Measurements from ENCODE around the gene FKBP11.

Gene FKBP11

GRCh38 chr12:48970702-48971334 is 45.5 kb upstream of the FKBP11 start:
- TF ChIP-seq, protein P1, sequence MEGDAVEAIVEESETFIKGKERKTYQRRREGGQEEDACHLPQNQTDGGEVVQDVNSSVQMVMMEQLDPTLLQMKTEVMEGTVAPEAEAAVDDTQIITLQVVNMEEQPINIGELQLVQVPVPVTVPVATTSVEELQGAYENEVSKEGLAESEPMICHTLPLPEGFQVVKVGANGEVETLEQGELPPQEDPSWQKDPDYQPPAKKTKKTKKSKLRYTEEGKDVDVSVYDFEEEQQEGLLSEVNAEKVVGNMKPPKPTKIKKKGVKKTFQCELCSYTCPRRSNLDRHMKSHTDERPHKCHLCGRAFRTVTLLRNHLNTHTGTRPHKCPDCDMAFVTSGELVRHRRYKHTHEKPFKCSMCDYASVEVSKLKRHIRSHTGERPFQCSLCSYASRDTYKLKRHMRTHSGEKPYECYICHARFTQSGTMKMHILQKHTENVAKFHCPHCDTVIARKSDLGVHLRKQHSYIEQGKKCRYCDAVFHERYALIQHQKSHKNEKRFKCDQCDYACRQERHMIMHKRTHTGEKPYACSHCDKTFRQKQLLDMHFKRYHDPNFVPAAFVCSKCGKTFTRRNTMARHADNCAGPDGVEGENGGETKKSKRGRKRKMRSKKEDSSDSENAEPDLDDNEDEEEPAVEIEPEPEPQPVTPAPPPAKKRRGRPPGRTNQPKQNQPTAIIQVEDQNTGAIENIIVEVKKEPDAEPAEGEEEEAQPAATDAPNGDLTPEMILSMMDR (IDR thresholded peaks at IDR 0.05; ENCODE audit: unreplicated experiment in 3 of 3) = no peak
- peak overlapping the region in 1 of 3 experiments; percentile 25 for H3K27ac Mint-ChIP-seq
- H3K4me3 Mint-ChIP-seq = peak overlapping the region; percentile 26 to 87 (median 47)
- H3K27me3 Mint-ChIP-seq (ENCODE audit: low read depth) = peaks cover 91% of the 10 kb centered on the region
- H3K4me1 Mint-ChIP-seq = peaks cover 20% of the 10 kb centered on the region
- no peaks in the 10 kb centered on the region for H3K36me3 Mint-ChIP-seq (ENCODE audit: low read depth)
- H3K9me3 Mint-ChIP-seq = no peaks in the 10 kb centered on the region

DNA sequence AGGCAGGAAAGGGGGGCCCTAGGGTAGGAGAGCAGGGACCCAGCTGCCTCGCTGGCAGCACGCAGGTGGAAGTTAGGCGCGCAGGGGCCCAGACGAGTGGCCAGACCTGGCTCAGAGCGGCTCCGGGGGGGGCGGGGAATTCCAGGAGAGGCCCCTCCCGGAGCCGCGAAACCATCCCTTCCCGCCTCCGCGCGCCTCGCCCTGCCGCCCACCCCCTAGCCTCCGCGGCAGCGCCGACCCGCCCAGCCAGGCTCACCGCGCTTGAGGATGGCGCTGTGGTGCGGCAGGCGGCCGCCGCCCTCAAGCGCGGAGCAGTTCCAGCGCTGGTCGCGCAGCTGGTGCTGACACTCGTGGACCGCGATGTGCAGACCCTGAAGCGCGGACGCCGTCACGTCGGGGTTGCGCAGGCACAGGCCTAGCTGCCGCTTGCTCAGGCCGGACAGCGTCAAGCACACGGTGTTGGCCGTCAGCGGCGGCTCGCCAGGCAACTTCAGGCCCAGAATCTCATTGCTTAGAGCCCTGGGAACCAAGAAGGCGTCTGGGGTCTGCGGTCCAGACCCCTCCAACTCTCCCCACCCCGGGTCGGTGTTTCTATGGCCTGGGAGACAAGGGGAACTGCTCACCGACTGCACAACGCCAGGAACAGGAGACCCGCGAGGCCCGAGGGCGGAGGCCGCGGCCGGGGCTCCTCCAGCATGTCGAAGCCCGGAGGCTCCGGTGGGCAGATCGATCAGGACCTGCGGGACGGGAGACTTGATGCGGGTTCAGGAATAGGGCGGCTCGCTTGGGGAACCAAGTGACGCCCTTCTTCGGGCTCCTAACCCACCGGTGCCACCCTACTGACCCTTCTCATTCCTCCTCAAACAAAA is 44.8 kb upstream of the FKBP11 start:
- no peaks in the 10 kb centered on the region for H3K36me3 Mint-ChIP-seq (ENCODE audit: low read depth)
- H3K9me3 Mint-ChIP-seq = no peaks in the 10 kb centered on the region
- TF ChIP-seq, protein P1 (IDR thresholded peaks at IDR 0.05; ENCODE audit: unreplicated experiment in 3 of 3) = no peak
- peaks cover 20% of the 10 kb centered on the region for H3K4me1 Mint-ChIP-seq
- peak overlapping the region in 1 of 3 experiments; percentile 25 for H3K27ac Mint-ChIP-seq
- H3K27me3 Mint-ChIP-seq (ENCODE audit: low read depth) = peaks cover 91% of the 10 kb centered on the region
- H3K4me3 Mint-ChIP-seq = peak overlapping the region; percentile 34 to 48 (median 47)

DNA sequence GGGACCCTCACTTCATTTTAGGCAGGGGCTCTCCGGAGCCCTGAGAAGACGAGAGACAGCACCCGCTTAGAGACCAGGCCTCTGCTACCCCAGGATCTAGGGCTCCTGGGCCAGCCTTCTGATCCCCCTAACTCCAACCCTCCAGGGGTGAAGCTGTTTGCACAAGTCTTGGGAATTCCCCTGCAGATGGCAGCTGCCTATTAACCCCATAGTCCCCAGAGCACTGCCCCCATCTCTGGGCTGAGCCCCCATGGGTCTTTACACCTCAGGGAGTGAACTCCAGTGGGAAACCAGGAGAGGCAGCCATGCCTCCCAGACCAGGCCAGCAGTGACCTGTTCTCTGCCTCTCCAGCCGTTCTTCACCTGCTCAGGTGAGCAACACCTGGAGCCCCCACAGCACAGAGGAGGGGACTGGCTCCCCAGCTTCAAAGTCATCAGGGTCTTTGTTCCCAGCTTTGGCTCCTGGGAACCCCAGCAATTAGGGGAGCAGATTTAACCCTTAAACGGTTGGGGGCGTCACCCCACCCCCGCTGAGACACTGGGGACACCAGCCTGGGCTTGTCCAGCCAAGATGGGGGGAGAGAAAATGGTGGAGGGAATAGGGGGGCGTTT is 44.0 kb upstream of the FKBP11 start:
- TF ChIP-seq, protein P1 (IDR thresholded peaks at IDR 0.05; ENCODE audit: unreplicated experiment in 3 of 3) = no peak
- H3K9me3 Mint-ChIP-seq = no peaks in the 10 kb centered on the region
- no peaks in the 10 kb centered on the region for H3K36me3 Mint-ChIP-seq (ENCODE audit: low read depth)
- peaks cover 20% of the 10 kb centered on the region for H3K4me1 Mint-ChIP-seq
- no peak overlapping the region for H3K27ac Mint-ChIP-seq
- H3K27me3 Mint-ChIP-seq (ENCODE audit: low read depth) = peaks cover 87% of the 10 kb centered on the region
- H3K4me3 Mint-ChIP-seq = peak overlapping the region; percentile 34 to 54 (median 35)

DNA sequence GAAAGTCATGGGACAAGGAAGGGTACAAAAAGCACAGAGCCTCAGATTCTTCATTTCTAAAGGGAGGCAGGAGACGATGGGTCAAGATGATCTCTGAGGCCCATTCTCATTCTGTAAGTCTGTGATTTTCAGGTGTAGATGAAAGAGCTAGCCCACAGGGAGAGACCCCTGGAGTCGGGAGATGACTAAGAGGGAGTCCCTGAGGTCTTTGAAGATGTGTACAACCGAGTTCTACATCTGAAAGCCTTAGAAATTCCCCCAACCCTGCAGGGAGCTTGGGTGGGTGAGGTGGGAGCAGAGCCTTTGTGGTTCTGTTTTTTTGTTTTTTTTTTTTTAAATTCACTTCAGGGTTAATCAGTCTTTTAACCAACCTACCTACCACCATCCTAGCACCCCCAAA is 43.2 kb upstream of the FKBP11 start:
- H3K27ac Mint-ChIP-seq = no peak overlapping the region
- no peaks in the 10 kb centered on the region for H3K36me3 Mint-ChIP-seq (ENCODE audit: low read depth)
- no peaks in the 10 kb centered on the region for H3K9me3 Mint-ChIP-seq
- peaks cover 20% of the 10 kb centered on the region for H3K4me1 Mint-ChIP-seq
- H3K27me3 Mint-ChIP-seq (ENCODE audit: low read depth) = peaks cover 79% of the 10 kb centered on the region
- TF ChIP-seq, protein P1 (IDR thresholded peaks at IDR 0.05; ENCODE audit: unreplicated experiment in 3 of 3) = no peak
- peak overlapping the region in 2 of 3 experiments; percentile 26 to 45 for H3K4me3 Mint-ChIP-seq

DNA sequence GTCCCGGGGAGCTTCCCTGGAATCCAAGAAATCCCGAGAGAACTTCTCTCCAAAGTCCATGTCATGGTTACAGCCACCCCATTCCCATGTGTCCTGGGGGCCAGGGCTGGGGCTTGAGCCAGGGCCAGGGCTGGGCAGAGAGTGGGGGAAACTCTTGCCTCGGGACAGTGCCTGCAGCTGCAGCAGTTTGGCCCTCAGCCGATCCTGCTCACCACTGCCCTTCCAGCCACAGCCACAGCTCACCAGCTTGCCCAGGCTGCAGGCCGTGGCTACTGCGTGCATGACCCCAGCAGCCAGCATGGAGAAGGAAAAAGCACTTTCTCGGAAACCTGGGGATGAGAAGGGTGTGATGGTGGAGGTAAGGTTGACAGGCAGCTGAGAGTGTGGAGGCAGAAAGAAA is 42.7 kb upstream of the FKBP11 start:
- H3K4me3 Mint-ChIP-seq = no peak overlapping the region
- no peak overlapping the region for H3K27ac Mint-ChIP-seq
- no peaks in the 10 kb centered on the region for H3K9me3 Mint-ChIP-seq

More for the DNA sequence above, 42.7 kb upstream of the FKBP11 start:
- Mint-ChIP-seq H3K4me1 (peaks cover 20% of the 10 kb centered on the region), H3K27me3 (ENCODE audit: low read depth) (peaks cover 74% of the 10 kb centered on the region), H3K36me3 (ENCODE audit: low read depth) (no peaks in the 10 kb centered on the region)
- TF ChIP-seq, protein P1 (IDR thresholded peaks at IDR 0.05; ENCODE audit: unreplicated experiment in 3 of 3) = no peak
